Measurements from ENCODE around the gene CNTNAP2. TPM values are rescaled to one million over a fixed set of nuclear protein-coding genes. Genes with fewer than 3 reads are reported as not detected.
"Not testable (repeated sequence)": the region's sequence is repeated elsewhere in the genome, so short reads cannot be mapped to it uniquely, and the experiment has no call there.

CNTNAP2 gene
- total RNA-seq, 2 donors from 2014 or later = 0.37 TPM; not detected in 1

DNA sequence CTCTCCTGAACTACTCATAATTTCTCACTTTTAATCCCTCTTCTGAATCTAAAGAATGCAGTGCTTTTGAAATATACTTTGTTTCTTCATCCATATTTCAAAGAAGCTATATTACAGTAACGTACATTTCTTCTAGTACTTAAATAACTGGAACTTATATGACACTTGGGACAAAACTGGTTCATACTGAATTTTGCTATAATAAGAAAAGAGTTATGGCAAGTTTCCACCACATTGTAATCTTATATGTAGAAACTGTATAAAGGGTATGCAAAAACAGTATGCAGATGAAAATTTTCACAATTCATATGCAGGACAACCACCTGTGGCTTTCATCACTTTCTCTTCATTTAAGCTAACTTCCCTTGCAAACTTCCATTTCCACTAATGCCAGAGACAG is 785.7 kb downstream of the CNTNAP2 start:
- Mint-ChIP-seq H3K27me3 (no peaks in the 10 kb centered on the region), H3K4me3 (no peak overlapping the region)
- ATAC-seq = no peak

DNA sequence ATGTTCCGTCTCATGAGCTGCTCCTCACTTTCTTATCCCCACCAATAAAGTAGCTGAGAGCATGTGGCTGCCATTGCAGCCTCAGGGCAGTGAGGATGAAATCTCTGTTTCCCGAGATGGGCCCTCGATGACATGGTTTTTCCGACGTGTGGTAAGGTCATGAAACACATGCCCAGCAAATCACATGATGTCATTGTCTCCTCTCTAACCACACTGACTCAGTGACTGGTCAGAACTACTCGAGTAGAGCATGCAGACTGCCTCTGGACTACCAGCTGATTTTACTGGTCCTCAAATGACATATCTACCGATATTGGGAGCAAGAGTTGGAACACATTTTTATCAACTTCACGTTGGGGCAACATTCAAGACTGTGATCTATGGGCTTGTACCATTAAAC is 786.1 kb downstream of the CNTNAP2 start:
- Mint-ChIP-seq H3K27me3 (no peaks in the 10 kb centered on the region), H3K36me3 (ENCODE audit: low read depth) (no peaks in the 10 kb centered on the region), H3K4me3 (no peak overlapping the region), H3K4me1 (no peaks in the 10 kb centered on the region), H3K27ac (no peak overlapping the region)
- ATAC-seq = no peak
- no peaks in the 10 kb centered on the region for H3K9me3 ChIP-seq (ENCODE audit: control insufficient read depth, low read length, poor library complexity, severe bottlenecking)
- DNase-seq = no peak

More for the DNA sequence above, 785.7 kb downstream of the CNTNAP2 start:
- no peak for DNase-seq
- Mint-ChIP-seq H3K4me1 (no peaks in the 10 kb centered on the region), H3K27ac (no peak overlapping the region), H3K36me3 (ENCODE audit: low read depth) (no peaks in the 10 kb centered on the region)
- no peaks in the 10 kb centered on the region for H3K9me3 ChIP-seq (ENCODE audit: control insufficient read depth, low read length, poor library complexity, severe bottlenecking)

DNA sequence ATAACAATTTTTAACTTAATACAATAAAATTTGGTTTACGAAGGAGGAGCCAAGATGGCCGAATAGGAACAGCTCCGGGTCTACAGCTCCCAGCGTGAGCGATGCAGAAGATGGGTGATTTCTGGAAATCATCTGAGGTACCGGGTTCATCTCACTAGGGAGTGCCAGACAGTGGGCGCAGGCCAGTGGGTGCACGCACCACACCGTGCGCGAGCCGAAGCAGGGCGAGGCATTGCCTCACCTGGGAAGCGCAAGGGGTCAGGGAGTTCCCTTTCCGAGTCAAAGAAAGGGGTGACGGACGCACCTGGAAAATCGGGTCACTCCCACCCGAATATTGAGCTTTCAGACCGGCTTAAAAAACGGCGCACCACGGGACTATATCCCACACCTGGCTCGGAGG is 789.1 kb downstream of the CNTNAP2 start:
- not testable (repeated sequence) for DNase-seq; H3K4me3 Mint-ChIP-seq; H3K9me3 ChIP-seq (ENCODE audit: control insufficient read depth, low read length, poor library complexity, severe bottlenecking); ATAC-seq; H3K36me3 Mint-ChIP-seq (ENCODE audit: low read depth); H3K4me1 Mint-ChIP-seq; H3K27ac Mint-ChIP-seq; H3K27me3 Mint-ChIP-seq

DNA sequence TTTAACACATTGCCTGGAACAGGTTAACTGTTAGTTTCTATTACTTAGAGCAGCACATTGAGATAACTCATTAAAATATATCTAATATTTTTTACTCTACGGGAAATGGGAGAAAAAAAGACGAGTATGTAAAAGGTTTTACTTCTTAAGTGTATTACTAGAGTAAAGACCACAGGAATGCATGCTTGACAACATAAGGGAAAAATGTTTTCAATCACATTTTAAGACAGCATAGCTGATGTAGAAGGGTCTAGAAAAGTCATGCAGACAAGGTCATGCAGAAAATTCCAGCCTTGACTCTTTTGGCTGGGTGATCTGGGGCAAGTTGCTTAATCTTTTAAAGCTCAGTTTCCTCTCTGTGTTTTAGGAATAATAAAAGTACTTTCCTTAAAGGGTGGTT is 806.2 kb downstream of the CNTNAP2 start:
- Mint-ChIP-seq H3K27ac (no peak overlapping the region), H3K27me3 (no peaks in the 10 kb centered on the region), H3K36me3 (ENCODE audit: low read depth) (no peaks in the 10 kb centered on the region), H3K4me1 (no peaks in the 10 kb centered on the region), H3K4me3 (no peak overlapping the region)
- DNase-seq (no peak), ATAC-seq (no peak)
- no peaks in the 10 kb centered on the region for H3K9me3 ChIP-seq (ENCODE audit: control insufficient read depth, low read length, poor library complexity, severe bottlenecking)

- H3K27me3 Mint-ChIP-seq = no peaks in the 10 kb centered on the region
- no peaks in the 10 kb centered on the region for H3K4me1 Mint-ChIP-seq
- H3K27ac Mint-ChIP-seq = no peak overlapping the region
- ATAC-seq (no peak), DNase-seq (no peak)
- H3K36me3 Mint-ChIP-seq (ENCODE audit: low read depth) = no peaks in the 10 kb centered on the region
- H3K9me3 ChIP-seq (ENCODE audit: control insufficient read depth, low read length, poor library complexity, severe bottlenecking) = no peaks in the 10 kb centered on the region
- H3K4me3 Mint-ChIP-seq = no peak overlapping the region
These were observed 810.2 kb downstream of the CNTNAP2 start for GRCh38 chr7:146926841-146927240.

GRCh38 chr7:146937836-146938235 is 821.2 kb downstream of the CNTNAP2 start:
- H3K9me3 ChIP-seq (ENCODE audit: control insufficient read depth, low read length, poor library complexity, severe bottlenecking) = no peaks in the 10 kb centered on the region
- Mint-ChIP-seq H3K4me3 (no peak overlapping the region), H3K4me1 (no peaks in the 10 kb centered on the region), H3K36me3 (ENCODE audit: low read depth) (no peaks in the 10 kb centered on the region), H3K27ac (no peak overlapping the region), H3K27me3 (no peaks in the 10 kb centered on the region)
- ATAC-seq (no peak), DNase-seq (no peak)

DNA sequence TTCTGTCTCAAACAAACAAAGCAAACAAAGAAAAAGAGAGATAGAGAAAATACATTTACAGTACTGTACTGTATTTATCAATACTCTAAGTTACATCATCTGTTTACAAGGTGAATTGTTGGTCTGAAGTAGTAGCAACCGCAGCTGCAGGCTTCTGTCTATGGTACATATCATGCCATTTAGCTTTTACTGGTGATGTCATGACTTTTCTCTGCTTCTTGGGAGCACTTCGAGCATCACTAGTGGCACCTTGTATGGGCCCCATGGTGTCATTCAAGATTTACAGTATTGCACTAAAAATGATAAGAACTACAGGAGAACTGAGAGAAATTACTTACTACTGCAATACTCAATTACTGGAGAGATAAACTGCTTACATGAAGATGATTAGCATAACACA is 826.9 kb downstream of the CNTNAP2 start:
- Mint-ChIP-seq H3K27ac (no peak overlapping the region), H3K4me3 (no peak overlapping the region)
- no peak for ATAC-seq

GRCh38 chr7:146948703-146949102 is 832.1 kb downstream of the CNTNAP2 start:
- Mint-ChIP-seq H3K27ac (no peak overlapping the region), H3K4me1 (no peaks in the 10 kb centered on the region), H3K4me3 (no peak overlapping the region), H3K27me3 (no peaks in the 10 kb centered on the region), H3K36me3 (ENCODE audit: low read depth) (no peaks in the 10 kb centered on the region)
- ATAC-seq (no peak), DNase-seq (no peak)
- no peaks in the 10 kb centered on the region for H3K9me3 ChIP-seq (ENCODE audit: control insufficient read depth, low read length, poor library complexity, severe bottlenecking)

More for the DNA sequence above, 826.9 kb downstream of the CNTNAP2 start:
- no peaks in the 10 kb centered on the region for H3K36me3 Mint-ChIP-seq (ENCODE audit: low read depth)
- no peaks in the 10 kb centered on the region for H3K9me3 ChIP-seq (ENCODE audit: control insufficient read depth, low read length, poor library complexity, severe bottlenecking)
- no peaks in the 10 kb centered on the region for H3K27me3 Mint-ChIP-seq
- DNase-seq = no peak
- no peaks in the 10 kb centered on the region for H3K4me1 Mint-ChIP-seq

GRCh38 chr7:146956321-146956720 is 839.7 kb downstream of the CNTNAP2 start:
- no peaks in the 10 kb centered on the region for H3K9me3 ChIP-seq (ENCODE audit: control insufficient read depth, low read length, poor library complexity, severe bottlenecking)
- Mint-ChIP-seq H3K4me3 (no peak overlapping the region), H3K36me3 (ENCODE audit: low read depth) (no peaks in the 10 kb centered on the region), H3K27me3 (no peaks in the 10 kb centered on the region), H3K4me1 (no peaks in the 10 kb centered on the region), H3K27ac (no peak overlapping the region)
- ATAC-seq = no peak
- no peak for DNase-seq

- no peaks in the 10 kb centered on the region for H3K36me3 Mint-ChIP-seq (ENCODE audit: low read depth)
- no peaks in the 10 kb centered on the region for H3K4me1 Mint-ChIP-seq
- no peaks in the 10 kb centered on the region for H3K27me3 Mint-ChIP-seq
- DNase-seq (no peak), ATAC-seq (no peak)
- no peak overlapping the region for H3K27ac Mint-ChIP-seq
- H3K4me3 Mint-ChIP-seq = no peak overlapping the region
- no peaks in the 10 kb centered on the region for H3K9me3 ChIP-seq (ENCODE audit: control insufficient read depth, low read length, poor library complexity, severe bottlenecking)
These were observed 840.3 kb downstream of the CNTNAP2 start for GRCh38 chr7:146956853-146957252.

GRCh38 chr7:146960773-146961391 is 844.3 kb downstream of the CNTNAP2 start:
- Mint-ChIP-seq H3K4me1 (no peaks in the 10 kb centered on the region), H3K36me3 (ENCODE audit: low read depth) (no peaks in the 10 kb centered on the region), H3K4me3 (no peak overlapping the region), H3K27ac (no peak overlapping the region), H3K27me3 (no peaks in the 10 kb centered on the region)
- ATAC-seq (no peak), DNase-seq (no peak)
- peaks cover 2% of the 10 kb centered on the region for H3K9me3 ChIP-seq (ENCODE audit: control insufficient read depth, low read length, poor library complexity, severe bottlenecking)

GRCh38 chr7:146961617-146962016 is 845.0 kb downstream of the CNTNAP2 start:
- Mint-ChIP-seq H3K27me3 (no peaks in the 10 kb centered on the region), H3K4me1 (no peaks in the 10 kb centered on the region), H3K27ac (no peak overlapping the region), H3K4me3 (no peak overlapping the region), H3K36me3 (ENCODE audit: low read depth) (no peaks in the 10 kb centered on the region)
- DNase-seq (no peak), ATAC-seq (no peak)
- H3K9me3 ChIP-seq (ENCODE audit: control insufficient read depth, low read length, poor library complexity, severe bottlenecking) = peaks cover 2% of the 10 kb centered on the region

GRCh38 chr7:146966274-146966673 is 849.7 kb downstream of the CNTNAP2 start:
- Mint-ChIP-seq H3K27ac (no peak overlapping the region), H3K4me3 (no peak overlapping the region), H3K4me1 (no peaks in the 10 kb centered on the region), H3K27me3 (no peaks in the 10 kb centered on the region), H3K36me3 (ENCODE audit: low read depth) (no peaks in the 10 kb centered on the region)
- DNase-seq = no peak
- ATAC-seq = no peak
- peaks cover 2% of the 10 kb centered on the region for H3K9me3 ChIP-seq (ENCODE audit: control insufficient read depth, low read length, poor library complexity, severe bottlenecking)

DNA sequence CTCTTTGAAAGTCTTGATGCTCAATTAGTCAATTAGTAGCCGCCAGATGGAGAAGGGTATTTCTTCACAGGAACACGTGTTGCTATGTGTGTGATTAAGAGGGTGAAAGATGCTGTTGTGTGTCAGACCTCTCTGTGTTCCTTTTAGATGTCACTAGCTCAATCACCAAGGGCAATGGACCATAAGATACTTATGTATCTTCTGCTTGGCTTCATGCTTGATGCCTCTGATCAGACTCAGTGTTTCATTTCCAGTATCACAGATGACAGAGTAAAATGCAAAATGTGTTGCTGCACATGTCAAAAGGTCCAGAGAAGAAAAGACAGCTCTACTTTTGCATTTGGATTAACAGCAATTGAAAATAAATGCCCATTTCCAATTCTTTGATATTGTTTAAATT is 865.9 kb downstream of the CNTNAP2 start:
- DNase-seq = no peak
- ATAC-seq = no peak
- H3K27me3 Mint-ChIP-seq = no peaks in the 10 kb centered on the region
- no peak overlapping the region for H3K4me3 Mint-ChIP-seq
- H3K9me3 ChIP-seq (ENCODE audit: control insufficient read depth, low read length, poor library complexity, severe bottlenecking) = no peaks in the 10 kb centered on the region
- no peaks in the 10 kb centered on the region for H3K36me3 Mint-ChIP-seq (ENCODE audit: low read depth)
- H3K27ac Mint-ChIP-seq = no peak overlapping the region
- H3K4me1 Mint-ChIP-seq = no peaks in the 10 kb centered on the region
